HL-60 (cell line): ENCODE data around the gene KCNG4.

Experiments
- DNase-seq, 2 experiments: peaks; one replicate each; pipeline ENCODE4 v3.0.0-alpha.2; 2010 to 2020; ENCODE audit warnings: low read depth in 1 of 2, low spot score in 1 of 2
- H3K27ac ChIP-seq: fragments of 250-450 bp; sonication (Bioruptor Pico); replicated peaks from 2 replicates; pipeline ENCODE4 v1.5.1; 2020; ENCODE audit warnings: mild to moderate bottlenecking, moderate library complexity
- H3K27me3 ChIP-seq: fragments of 250-450 bp; sonication (Bioruptor Pico); 2 replicates; pipeline ENCODE4 v1.5.1; 2021; ENCODE audit warnings: mild to moderate bottlenecking, moderate library complexity; ENCODE audit not compliant: insufficient read depth, poor library complexity, severe bottlenecking
- H3K4me3 ChIP-seq: replicated peaks from 2 replicates; pipeline ENCODE4 v1.5.1; 2011; ENCODE audit warnings: mild to moderate bottlenecking, control low read depth, low read length; ENCODE audit not compliant: insufficient read depth
- CTCF ChIP-seq: IDR thresholded peaks from one replicate; pipeline ENCODE4 v1.5.1; 2011; ENCODE audit warnings: low read length, control low read depth, inconsistent platforms; ENCODE audit not compliant: insufficient read depth
- GABPA ChIP-seq: IDR thresholded peaks from 2 replicates; pipeline ENCODE4 v1.6.1; 2012; ENCODE audit warnings: low read depth
- POLR2AphosphoS5 ChIP-seq: IDR thresholded peaks from 2 replicates; pipeline ENCODE4 v1.6.1; 2012; ENCODE audit warnings: low read depth
- SPI1 ChIP-seq: IDR thresholded peaks from 2 replicates; pipeline ENCODE4 v1.6.1; 2012; ENCODE audit warnings: low read depth, mild to moderate bottlenecking, borderline replicate concordance
- TF ChIP-seq, protein P1 (sequence below): IDR thresholded peaks from 2 replicates; pipeline ENCODE4 v1.6.1; 2012; ENCODE audit warnings: low read depth; ENCODE audit not compliant: insufficient replicate concordance

Gene KCNG4

DNA sequence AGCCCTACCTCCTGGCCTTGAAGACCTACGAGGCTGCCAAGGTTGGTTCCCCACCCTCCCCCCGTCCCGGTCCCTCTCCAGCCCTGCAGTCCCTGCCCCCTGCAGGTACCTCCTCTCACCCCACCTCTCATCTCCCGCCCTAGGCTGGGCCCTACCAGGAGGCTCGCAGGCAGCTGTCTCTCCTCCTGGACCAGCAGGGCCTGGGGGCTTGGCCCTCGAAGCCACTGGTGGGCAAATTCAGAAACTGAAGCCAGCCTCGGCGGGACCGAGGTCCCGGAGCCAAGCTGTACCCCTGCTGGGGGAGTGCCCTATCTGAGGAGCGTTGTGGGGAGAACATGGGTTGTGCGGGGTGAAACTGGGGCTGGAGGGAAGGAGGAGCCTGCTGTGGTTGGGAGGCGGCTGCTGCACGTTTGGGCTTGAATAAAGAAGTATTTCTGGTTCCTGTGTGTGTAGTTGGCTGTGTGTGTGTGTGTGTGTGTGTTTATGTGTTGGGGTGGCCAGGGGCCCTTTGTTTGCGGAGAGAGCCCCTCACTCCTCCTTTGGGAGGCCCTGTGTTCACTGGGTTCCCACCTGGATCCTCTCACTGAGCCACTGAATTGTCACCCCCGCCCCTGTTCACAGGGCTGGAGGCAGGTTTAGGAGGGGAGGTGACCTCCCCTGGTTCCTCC lies 43.0 kb downstream of the KCNG4 start:
- H3K4me3 ChIP-seq, result no peak overlapping the region
- DNase-seq, result peak in 1 of 2 experiments; percentile 32
- H3K27me3 ChIP-seq, result peaks cover 2% of the 10 kb centered on the region
- H3K27ac ChIP-seq, result no peak overlapping the region
- no peak for TF ChIP-seq GABPA
- no peak for TF ChIP-seq CTCF
- no peak for TF ChIP-seq SPI1
- TF ChIP-seq POLR2AphosphoS5, result no peak
- TF ChIP-seq, protein P1, sequence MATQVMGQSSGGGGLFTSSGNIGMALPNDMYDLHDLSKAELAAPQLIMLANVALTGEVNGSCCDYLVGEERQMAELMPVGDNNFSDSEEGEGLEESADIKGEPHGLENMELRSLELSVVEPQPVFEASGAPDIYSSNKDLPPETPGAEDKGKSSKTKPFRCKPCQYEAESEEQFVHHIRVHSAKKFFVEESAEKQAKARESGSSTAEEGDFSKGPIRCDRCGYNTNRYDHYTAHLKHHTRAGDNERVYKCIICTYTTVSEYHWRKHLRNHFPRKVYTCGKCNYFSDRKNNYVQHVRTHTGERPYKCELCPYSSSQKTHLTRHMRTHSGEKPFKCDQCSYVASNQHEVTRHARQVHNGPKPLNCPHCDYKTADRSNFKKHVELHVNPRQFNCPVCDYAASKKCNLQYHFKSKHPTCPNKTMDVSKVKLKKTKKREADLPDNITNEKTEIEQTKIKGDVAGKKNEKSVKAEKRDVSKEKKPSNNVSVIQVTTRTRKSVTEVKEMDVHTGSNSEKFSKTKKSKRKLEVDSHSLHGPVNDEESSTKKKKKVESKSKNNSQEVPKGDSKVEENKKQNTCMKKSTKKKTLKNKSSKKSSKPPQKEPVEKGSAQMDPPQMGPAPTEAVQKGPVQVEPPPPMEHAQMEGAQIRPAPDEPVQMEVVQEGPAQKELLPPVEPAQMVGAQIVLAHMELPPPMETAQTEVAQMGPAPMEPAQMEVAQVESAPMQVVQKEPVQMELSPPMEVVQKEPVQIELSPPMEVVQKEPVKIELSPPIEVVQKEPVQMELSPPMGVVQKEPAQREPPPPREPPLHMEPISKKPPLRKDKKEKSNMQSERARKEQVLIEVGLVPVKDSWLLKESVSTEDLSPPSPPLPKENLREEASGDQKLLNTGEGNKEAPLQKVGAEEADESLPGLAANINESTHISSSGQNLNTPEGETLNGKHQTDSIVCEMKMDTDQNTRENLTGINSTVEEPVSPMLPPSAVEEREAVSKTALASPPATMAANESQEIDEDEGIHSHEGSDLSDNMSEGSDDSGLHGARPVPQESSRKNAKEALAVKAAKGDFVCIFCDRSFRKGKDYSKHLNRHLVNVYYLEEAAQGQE, result no peak

- Histone ChIP-seq H3K4me3 (no peak overlapping the region), H3K27me3 (peaks cover 2% of the 10 kb centered on the region), H3K27ac (no peak overlapping the region)
- no peak for DNase-seq
- no peak for TF ChIP-seq CTCF
- TF ChIP-seq GABPA, result no peak
- TF ChIP-seq SPI1, result no peak
- no peak for TF ChIP-seq POLR2AphosphoS5
- TF ChIP-seq, protein P1, result no peak
Observed at GRCh38 chr16:84196101-84196500, 43.7 kb downstream of the KCNG4 start.

GRCh38 chr16:84195201-84196093 lies 44.4 kb downstream of the KCNG4 start:
- TF ChIP-seq, protein P1, result no peak
- TF ChIP-seq CTCF (no peak), SPI1 (no peak), GABPA (no peak), POLR2AphosphoS5 (no peak)
- Histone ChIP-seq H3K27me3 (peaks cover 2% of the 10 kb centered on the region), H3K27ac (no peak overlapping the region), H3K4me3 (no peak overlapping the region)
- DNase-seq, result no peak
